ENCODE results near the gene TEAD1. TPM values are rescaled to one million over a fixed set of nuclear protein-coding genes. Genes with fewer than 3 reads are reported as not detected.

TEAD1 gene
- polyA plus RNA-seq, 3 donors: 6.6 to 33.7 (median 13.8) TPM

- 18 to 63% (median 58%) methylated on average over 7 of the region's 7 CpGs for WGBS, 3 donors
- H3K27ac ChIP-seq (ENCODE audit: low read depth, low read length): no peak overlapping the region
These were observed 179.6 kb downstream of the TEAD1 start for GRCh38 chr11:12853652-12854296.

- no peak overlapping the region for H3K27ac ChIP-seq (ENCODE audit: low read depth, low read length)
- WGBS, 3 donors: 87 to 95% (median 88%) methylated on average over 3 of the region's 3 CpGs
These were observed 180.1 kb downstream of the TEAD1 start for GRCh38 chr11:12854297-12854661.

GRCh38 chr11:12854829-12855228 lies 180.6 kb downstream of the TEAD1 start:
- no peak overlapping the region for H3K27ac ChIP-seq (ENCODE audit: low read depth, low read length)
- WGBS, 3 donors: 54 to 96% (median 88%) methylated on average over 3 of the region's 3 CpGs

- WGBS, 3 donors: 46 to 94% (median 66%) methylated on average over 3 of the region's 3 CpGs
These were observed 182.1 kb downstream of the TEAD1 start for GRCh38 chr11:12856338-12856737.

GRCh38 chr11:12857572-12857971 lies 183.4 kb downstream of the TEAD1 start:
- no peak overlapping the region for H3K27ac ChIP-seq (ENCODE audit: low read depth, low read length)
- 94 to 99% (median 98%) methylated on average over 5 of the region's 5 CpGs for WGBS, 3 donors

More at GRCh38 chr11:12856338-12856737, 182.1 kb downstream of the TEAD1 start:
- H3K27ac ChIP-seq (ENCODE audit: low read depth, low read length): no peak overlapping the region

- H3K27ac ChIP-seq (ENCODE audit: low read depth, low read length): no peak overlapping the region
- 75 to 90% (median 79%) methylated on average over 3 of the region's 3 CpGs for WGBS, 3 donors
These were observed 185.8 kb downstream of the TEAD1 start for GRCh38 chr11:12859872-12860657.

GRCh38 chr11:12860827-12861226 lies 186.6 kb downstream of the TEAD1 start:
- WGBS, 3 donors: 76 to 94% (median 78%) methylated on average over 2 of the region's 2 CpGs
- H3K27ac ChIP-seq (ENCODE audit: low read depth, low read length): no peak overlapping the region

- no peak overlapping the region for H3K27ac ChIP-seq (ENCODE audit: low read depth, low read length)
- WGBS, 3 donors: 37 to 56% (median 42%) methylated on average over 13 of the region's 13 CpGs
These were observed 188.7 kb downstream of the TEAD1 start for GRCh38 chr11:12862696-12863469.

- no peak overlapping the region for H3K27ac ChIP-seq (ENCODE audit: low read depth, low read length)
- 59 to 78% (median 64%) methylated on average over 9 of the region's 9 CpGs for WGBS, 3 donors
These were observed 189.4 kb downstream of the TEAD1 start for GRCh38 chr11:12863605-12864121.

- no peak overlapping the region for H3K27ac ChIP-seq (ENCODE audit: low read depth, low read length)
- 35 to 49% (median 40%) methylated on average over 13 of the region's 13 CpGs for WGBS, 3 donors
These were observed 190.3 kb downstream of the TEAD1 start for GRCh38 chr11:12864316-12865156.

GRCh38 chr11:12865863-12866595 lies 191.8 kb downstream of the TEAD1 start:
- no peak overlapping the region for H3K27ac ChIP-seq (ENCODE audit: low read depth, low read length)
- 68 to 83% (median 80%) methylated on average over 6 of the region's 6 CpGs for WGBS, 3 donors

- 74 to 83% (median 75%) methylated on average over 2 of the region's 2 CpGs for WGBS, 3 donors
These were observed 193.3 kb downstream of the TEAD1 start for GRCh38 chr11:12867531-12867930.

GRCh38 chr11:12868315-12869073 lies 194.3 kb downstream of the TEAD1 start:
- no peak overlapping the region for H3K27ac ChIP-seq (ENCODE audit: low read depth, low read length)
- 76 to 81% (median 79%) methylated on average over 3 of the region's 3 CpGs for WGBS, 3 donors

More at GRCh38 chr11:12867531-12867930, 193.3 kb downstream of the TEAD1 start:
- H3K27ac ChIP-seq (ENCODE audit: low read depth, low read length): no peak overlapping the region

- H3K27ac ChIP-seq (ENCODE audit: low read depth, low read length): no peak overlapping the region
- 63 to 67% (median 65%) methylated on average over 2 of the region's 2 CpGs for WGBS, 3 donors
These were observed 197.0 kb downstream of the TEAD1 start for GRCh38 chr11:12871241-12871640.

GRCh38 chr11:12871788-12872321 lies 197.6 kb downstream of the TEAD1 start:
- WGBS, 3 donors: 89 to 94% (median 94%) methylated on average over 11 of the region's 11 CpGs

GRCh38 chr11:12876340-12876739 lies 202.1 kb downstream of the TEAD1 start:
- no peak overlapping the region for H3K27ac ChIP-seq (ENCODE audit: low read depth, low read length)
- 63 to 84% (median 76%) methylated on average over 5 of the region's 5 CpGs for WGBS, 3 donors

More at GRCh38 chr11:12871788-12872321, 197.6 kb downstream of the TEAD1 start:
- no peak overlapping the region for H3K27ac ChIP-seq (ENCODE audit: low read depth, low read length)
